CD14-positive monocyte (primary cell): ENCODE results near the gene RYR3. TPM values are rescaled to one million over a fixed set of nuclear protein-coding genes. Genes with fewer than 3 reads are reported as not detected.

ENCODE experiments used
- DNase-seq, 3 donors: peaks; one replicate each; pipeline ENCODE4 v3.0.0-alpha.2; 2011 to 2022
- H2AFZ ChIP-seq: 2 replicates; pipeline ENCODE4 v1.6.0; 2012; ENCODE audit warnings: mild to moderate bottlenecking, low read depth, low read length, inconsistent platforms; ENCODE audit not compliant: insufficient read depth, poor library complexity, severe bottlenecking
- H3K27ac ChIP-seq, 2 donors: 1 replicate in 1 of 2; 2 replicates in 1 of 2; pipeline ENCODE4 v1.5.1; 2012 to 2013; ENCODE audit warnings: low read length in 2 of 2, control low read depth in 1 of 2, inconsistent platforms in 1 of 2, low read depth in 1 of 2, mild to moderate bottlenecking in 1 of 2
- H3K27me3 ChIP-seq, 2 donors: one replicate each; pipeline versions ENCODE4 v1.6.0 to v1.6.1; 2011 to 2013; ENCODE audit warnings: low read length in 2 of 2; ENCODE audit not compliant: control insufficient read depth in 2 of 2, insufficient read depth in 2 of 2
- H3K36me3 ChIP-seq, 2 donors: replicated peaks in 1 of 2; 1 replicate in 1 of 2; 2 replicates in 1 of 2; pipeline versions ENCODE4 v1.5.1 to v1.6.1; 2012 to 2013; ENCODE audit warnings: low read length in 2 of 2, control low read depth in 1 of 2, inconsistent platforms in 1 of 2, mild to moderate bottlenecking in 1 of 2; ENCODE audit not compliant: insufficient read depth in 2 of 2, control insufficient read depth in 1 of 2
- H3K4me1 ChIP-seq, 2 donors: 1 replicate in 1 of 2; 2 replicates in 1 of 2; pipeline versions ENCODE4 v1.5.1 to v1.6.1; 2012 to 2013; ENCODE audit warnings: low read length in 2 of 2, control low read depth in 1 of 2, inconsistent platforms in 1 of 2, mild to moderate bottlenecking in 1 of 2, moderate library complexity in 1 of 2; ENCODE audit not compliant: insufficient read depth in 2 of 2, control insufficient read depth in 1 of 2
- H3K4me2 ChIP-seq: replicated peaks from 2 replicates; pipeline ENCODE3; 2012; ENCODE audit warnings: low read length, moderate library complexity, mild to moderate bottlenecking; ENCODE audit not compliant: poor library complexity, severe bottlenecking; ENCODE audit errors: extremely low read depth
- H3K4me3 ChIP-seq, 3 experiments: fragments of 200-600 bp in 1 of 3; sonication (generic) in 1 of 3; replicated peaks in 1 of 3; 1 replicate in 2 of 3; 2 replicates in 1 of 3; pipeline ENCODE4 v1.5.1; 2011 to 2013; ENCODE audit warnings: low read length in 3 of 3, mild to moderate bottlenecking in 3 of 3, control low read depth in 2 of 3, low read depth in 2 of 3, inconsistent platforms in 1 of 3, moderate library complexity in 1 of 3
- H3K79me2 ChIP-seq: 2 replicates; pipeline ENCODE4 v1.6.0; 2012; ENCODE audit warnings: mild to moderate bottlenecking, control low read depth, inconsistent platforms, low read length, moderate library complexity; ENCODE audit not compliant: insufficient read depth
- H3K9ac ChIP-seq: 2 replicates; pipeline ENCODE4 v1.6.0; 2017; ENCODE audit warnings: low read length, mild to moderate bottlenecking; ENCODE audit not compliant: insufficient read depth, poor library complexity, severe bottlenecking
- H3K9me3 ChIP-seq, 2 donors: replicated peaks in 1 of 2; 1 replicate in 1 of 2; 2 replicates in 1 of 2; pipeline versions ENCODE4 v1.5.1 to v1.6.1; 2012 to 2013; ENCODE audit warnings: low read length in 2 of 2, control low read depth in 1 of 2; ENCODE audit not compliant: control insufficient read depth in 1 of 2, insufficient read depth in 1 of 2
- H4K20me1 ChIP-seq: 2 replicates; pipeline ENCODE4 v1.6.0; 2012; ENCODE audit warnings: mild to moderate bottlenecking, low read length, control low read depth, moderate library complexity; ENCODE audit not compliant: insufficient read depth
- H3K27ac Mint-ChIP-seq, 7 donors: one replicate each; pipeline ENCODE4 v1.8.0; 2020; ENCODE audit warnings: mild to moderate bottlenecking in 7 of 7, mixed read lengths in 7 of 7, moderate library complexity in 6 of 7, inconsistent platforms in 2 of 7
- H3K27me3 Mint-ChIP-seq, 3 donors: one replicate each; pipeline ENCODE4 v1.8.0; 2021 to 2022; ENCODE audit warnings: low read depth in 3 of 3, mild to moderate bottlenecking in 3 of 3, mixed read lengths in 3 of 3, moderate library complexity in 3 of 3, inconsistent platforms in 1 of 3
- H3K36me3 Mint-ChIP-seq, 2 donors: one replicate each; pipeline ENCODE4 v1.8.0; 2020; ENCODE audit warnings: mixed read lengths in 2 of 2, inconsistent platforms in 1 of 2, mild to moderate bottlenecking in 1 of 2
- H3K4me1 Mint-ChIP-seq: one replicate; pipeline ENCODE4 v1.8.0; 2020; ENCODE audit warnings: mild to moderate bottlenecking, mixed read lengths
- H3K4me3 Mint-ChIP-seq, 2 donors: one replicate each; pipeline ENCODE4 v1.8.0; 2020; ENCODE audit warnings: mild to moderate bottlenecking in 2 of 2, mixed read lengths in 2 of 2, moderate library complexity in 1 of 2
- H3K9me3 Mint-ChIP-seq, 7 donors: one replicate each; pipeline ENCODE4 v1.8.0; 2020 to 2022; ENCODE audit warnings: mixed read lengths in 7 of 7, mild to moderate bottlenecking in 6 of 7, moderate library complexity in 6 of 7, inconsistent platforms in 2 of 7
- WGBS: methylation state at CpG from one replicate; pipeline ENCODE4 v1.1.5; 2013; ENCODE audit warnings: missing lambda C conversion rate; ENCODE audit not compliant: insufficient coverage; 5-methylcytosine and 5-hydroxymethylcytosine counted together
- intact Hi-C, 2 donors: fragments of 100-400 bp; cut with micrococcal nuclease; formaldehyde crosslinking; loops; one replicate each; pipeline versions ENCODE4 v1.15.0 to v1.15.1; 2023
- polyA plus RNA-seq, 3 donors: library from polyadenylated mRNA; depleted of rRNA in 1 of 3; unstranded in 2 of 3; stranded (reverse) in 1 of 3; fragments of 300-500 nt in 2 of 3; fragments of >200 nt in 1 of 3; fragmentation: Illumina TruSeq in 2 of 3; gene quantifications; 1 replicate in 2 of 3; 2 replicates in 1 of 3; pipeline ENCODE4 v1.2.3, GENCODE V29; 2012 to 2021
- TF ChIP-seq, protein P1 (sequence below): fragments of 200-600 bp; IDR thresholded peaks from one replicate; pipeline ENCODE4 v1.8.0; 2022; ENCODE audit warnings: antibody characterized with exemption, mild to moderate bottlenecking

RYR3 gene
- polyA plus RNA-seq, 3 donors, result not detected

DNA sequence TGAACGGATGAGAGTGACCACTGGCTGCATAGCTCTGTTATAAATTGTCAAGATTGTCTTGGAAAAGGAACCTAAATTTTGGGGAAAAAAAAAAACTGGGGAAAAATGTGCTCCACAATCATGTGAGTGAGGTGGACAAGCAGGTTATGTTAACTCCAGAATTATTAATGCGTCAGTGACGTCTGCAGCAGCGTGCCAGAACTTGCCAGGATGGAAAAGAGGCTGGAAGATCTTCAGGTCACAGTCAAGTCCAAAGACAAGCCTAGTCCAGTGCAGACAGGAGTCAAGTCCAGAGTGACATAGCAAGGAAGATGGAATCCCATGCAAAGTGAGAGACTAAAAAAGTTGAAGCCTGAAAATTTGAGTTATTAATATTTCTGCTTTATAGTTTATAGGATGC lies 140.6 kb downstream of the RYR3 start:
- H3K4me3 Mint-ChIP-seq, result no peak overlapping the region
- 97% methylated on average over 4 of the region's 4 CpGs for WGBS
- Histone ChIP-seq H3K36me3 (no peaks in the 10 kb centered on the region), H3K4me1 (no peaks in the 10 kb centered on the region), H3K27ac (no peak overlapping the region), H3K4me3 (no peak overlapping the region), H3K79me2 (no peaks in the 10 kb centered on the region), H3K9ac (no peak overlapping the region), H3K9me3 (no peaks in the 10 kb centered on the region), H3K4me2 (no peak overlapping the region), H3K27me3 (peaks cover 3 to 9% of the 10 kb centered on the region in 2 donors), H2AFZ (no peak overlapping the region), H4K20me1 (no peaks in the 10 kb centered on the region)
- intact Hi-C loops, result no loop called here
- H3K4me1 Mint-ChIP-seq, result no peaks in the 10 kb centered on the region
- no peak for DNase-seq
- TF ChIP-seq, protein P1, sequence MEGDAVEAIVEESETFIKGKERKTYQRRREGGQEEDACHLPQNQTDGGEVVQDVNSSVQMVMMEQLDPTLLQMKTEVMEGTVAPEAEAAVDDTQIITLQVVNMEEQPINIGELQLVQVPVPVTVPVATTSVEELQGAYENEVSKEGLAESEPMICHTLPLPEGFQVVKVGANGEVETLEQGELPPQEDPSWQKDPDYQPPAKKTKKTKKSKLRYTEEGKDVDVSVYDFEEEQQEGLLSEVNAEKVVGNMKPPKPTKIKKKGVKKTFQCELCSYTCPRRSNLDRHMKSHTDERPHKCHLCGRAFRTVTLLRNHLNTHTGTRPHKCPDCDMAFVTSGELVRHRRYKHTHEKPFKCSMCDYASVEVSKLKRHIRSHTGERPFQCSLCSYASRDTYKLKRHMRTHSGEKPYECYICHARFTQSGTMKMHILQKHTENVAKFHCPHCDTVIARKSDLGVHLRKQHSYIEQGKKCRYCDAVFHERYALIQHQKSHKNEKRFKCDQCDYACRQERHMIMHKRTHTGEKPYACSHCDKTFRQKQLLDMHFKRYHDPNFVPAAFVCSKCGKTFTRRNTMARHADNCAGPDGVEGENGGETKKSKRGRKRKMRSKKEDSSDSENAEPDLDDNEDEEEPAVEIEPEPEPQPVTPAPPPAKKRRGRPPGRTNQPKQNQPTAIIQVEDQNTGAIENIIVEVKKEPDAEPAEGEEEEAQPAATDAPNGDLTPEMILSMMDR, result no peak
- H3K36me3 Mint-ChIP-seq, result no peaks in the 10 kb centered on the region
- H3K27ac Mint-ChIP-seq, result no peak overlapping the region
- peaks cover 0 to 5% (median 0%) of the 10 kb centered on the region in 7 donors for H3K9me3 Mint-ChIP-seq
- H3K27me3 Mint-ChIP-seq, result peaks cover 15 to 20% (median 18%) of the 10 kb centered on the region in 3 donors

DNA sequence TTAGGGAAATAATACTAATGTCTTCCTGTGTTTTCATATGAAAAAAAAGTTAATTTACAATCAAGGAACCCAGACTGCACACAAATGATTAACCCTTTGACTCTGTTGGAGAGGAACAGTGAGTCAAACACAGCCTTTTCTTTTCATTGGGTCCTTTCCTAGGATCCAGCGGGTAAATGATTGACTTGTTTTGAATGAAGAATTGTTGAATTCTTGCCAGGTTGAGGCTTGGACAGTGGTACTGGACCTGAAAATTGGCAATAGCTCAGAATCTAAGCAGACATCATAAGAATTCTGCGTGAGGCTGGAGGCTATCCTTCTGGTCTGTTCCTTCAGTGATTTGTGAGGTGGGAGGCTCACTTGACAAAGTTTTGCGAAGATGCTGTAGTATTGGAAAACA lies 143.0 kb downstream of the RYR3 start:
- H3K4me1 ChIP-seq, result no peaks in the 10 kb centered on the region
- WGBS, result 88% methylated on average over 1 of the region's 3 CpGs
- Mint-ChIP-seq H3K27me3 (peaks cover 12 to 17% (median 17%) of the 10 kb centered on the region in 3 donors), H3K4me3 (no peak overlapping the region), H3K27ac (no peak overlapping the region), H3K9me3 (peaks cover 0 to 5% (median 0%) of the 10 kb centered on the region in 7 donors), H3K36me3 (no peaks in the 10 kb centered on the region), H3K4me1 (no peaks in the 10 kb centered on the region)
- no peak overlapping the region for H3K27ac ChIP-seq
- H3K9me3 ChIP-seq, result no peaks in the 10 kb centered on the region
- peaks cover 3 to 9% of the 10 kb centered on the region in 2 donors for H3K27me3 ChIP-seq
- H4K20me1 ChIP-seq, result no peaks in the 10 kb centered on the region
- TF ChIP-seq, protein P1, result no peak
- DNase-seq, result no peak
- H3K36me3 ChIP-seq, result no peaks in the 10 kb centered on the region
- H2AFZ ChIP-seq, result no peak overlapping the region
- no peak overlapping the region for H3K4me2 ChIP-seq
- H3K4me3 ChIP-seq, result no peak overlapping the region
- no peaks in the 10 kb centered on the region for H3K79me2 ChIP-seq
- H3K9ac ChIP-seq, result no peak overlapping the region
- intact Hi-C loops, result no loop called here
